HG03521 (cell line): ENCODE results near the gene LUZP1.

ENCODE experiments used
- ATAC-seq: cut with Tn5 transposase; IDR thresholded peaks from one replicate; pipeline ENCODE4 v1.9.1; 2021; ENCODE audit warnings: mild to moderate bottlenecking, moderate library complexity; ENCODE audit not compliant: unreplicated experiment

The LUZP1 gene

DNA sequence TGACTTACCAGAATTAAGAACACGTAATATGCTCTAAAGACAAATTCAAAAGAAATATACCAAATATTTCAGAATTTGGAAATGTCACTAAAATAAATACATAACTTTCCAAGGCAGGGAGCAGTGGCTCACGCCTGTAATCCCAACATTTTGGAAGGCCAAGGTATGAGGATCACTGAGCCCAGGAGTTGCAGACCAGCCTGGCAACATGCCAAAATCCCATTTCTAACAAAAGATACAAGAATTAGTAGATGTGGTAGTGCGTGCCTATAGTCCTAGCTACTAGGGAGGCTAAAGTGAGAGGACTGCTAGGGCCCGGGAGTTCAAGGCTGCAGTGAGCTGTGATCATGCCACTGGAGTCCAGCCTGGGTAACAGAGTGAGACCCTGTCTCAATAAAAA lies 11.7 kb downstream of the LUZP1 start:
- ATAC-seq, result no peak

DNA sequence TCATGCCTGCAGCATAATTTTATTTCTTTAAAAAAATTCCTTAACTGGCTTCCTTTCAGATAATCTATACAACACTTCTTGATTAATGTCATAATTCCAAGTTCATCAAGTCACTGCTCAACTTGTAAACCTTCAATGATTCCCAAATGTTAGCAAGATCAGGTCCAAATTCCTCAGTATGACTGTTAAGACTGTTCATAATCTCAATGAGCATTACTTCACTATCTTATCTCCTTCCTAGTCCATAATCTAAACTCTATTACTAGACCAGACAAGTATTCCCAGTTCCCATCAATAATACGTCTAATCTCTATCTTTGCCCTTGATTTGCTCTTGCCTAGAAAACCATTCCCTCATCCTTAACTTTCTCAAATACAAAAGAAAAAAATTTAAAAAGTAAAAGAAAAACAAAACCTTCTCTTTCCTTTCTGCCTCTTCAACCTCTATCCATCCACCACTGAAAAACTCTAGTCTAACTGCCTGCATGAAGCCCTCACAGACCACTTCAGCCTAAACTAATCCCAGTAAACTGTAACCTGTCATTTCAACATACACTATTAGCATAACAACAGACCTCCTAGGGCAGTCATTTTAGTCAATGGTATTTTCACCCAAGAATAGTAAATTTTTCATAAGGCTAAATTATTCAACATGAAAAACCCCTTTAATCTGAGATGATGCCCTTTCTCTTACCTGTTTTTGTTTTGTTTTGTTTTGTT lies 15.5 kb downstream of the LUZP1 start:
- ATAC-seq, result no peak

DNA sequence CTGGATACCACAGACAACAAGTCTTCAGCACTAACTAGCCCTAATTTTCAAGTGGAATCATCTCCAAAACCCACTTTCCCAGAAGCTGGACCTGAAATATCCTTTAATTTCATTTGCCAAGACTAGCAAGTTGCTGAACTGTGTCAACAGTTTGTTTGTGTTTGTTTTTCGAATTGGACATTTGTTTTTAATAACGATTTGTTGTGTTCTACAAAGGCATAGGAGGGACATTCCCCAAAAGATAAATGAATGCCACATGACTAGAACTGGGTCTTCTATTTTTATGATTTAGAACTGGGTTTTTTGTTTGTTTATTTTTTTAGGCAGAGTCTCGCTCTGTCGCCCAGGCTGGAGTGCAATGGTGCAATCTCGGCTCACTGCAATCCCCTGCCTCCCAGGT lies 17.9 kb downstream of the LUZP1 start:
- ATAC-seq, result no peak

DNA sequence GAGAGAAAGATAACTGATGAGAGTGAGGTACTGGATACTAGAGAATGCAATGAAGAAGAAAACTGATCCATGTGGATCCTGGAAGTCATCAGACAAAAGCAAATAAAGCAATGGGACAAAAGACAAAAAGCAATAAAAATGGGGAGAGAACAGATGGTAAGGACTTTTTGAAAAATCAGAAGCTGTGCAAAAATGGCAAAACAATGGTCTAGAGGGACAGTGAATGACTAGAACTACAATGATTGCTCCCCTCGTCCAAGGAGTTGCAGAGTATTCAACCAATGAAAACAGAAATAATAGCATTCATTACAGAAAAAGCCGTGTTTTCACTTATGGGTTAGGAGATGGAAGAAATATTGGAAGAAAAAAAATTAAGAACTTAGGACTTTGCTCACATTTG lies 18.5 kb downstream of the LUZP1 start:
- no peak for ATAC-seq

DNA sequence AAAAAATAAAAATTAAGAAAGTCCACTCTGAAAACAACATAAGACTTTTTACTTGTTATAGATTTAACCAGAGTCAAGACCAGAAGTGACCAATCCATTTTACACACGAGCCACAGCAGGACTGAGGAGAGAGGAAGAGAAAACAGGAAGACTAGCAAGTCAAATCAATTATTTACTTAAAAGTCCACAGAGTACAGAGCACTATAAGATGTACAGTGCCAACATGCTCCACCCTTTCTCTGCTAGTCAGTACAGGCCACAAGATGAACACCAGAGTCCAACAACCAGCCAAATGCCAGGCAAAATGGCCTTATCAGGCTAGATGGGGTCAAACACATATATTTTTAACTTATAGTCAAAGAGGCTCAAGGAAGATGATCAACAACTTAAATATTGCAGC lies 19.5 kb downstream of the LUZP1 start:
- ATAC-seq, result no peak

DNA sequence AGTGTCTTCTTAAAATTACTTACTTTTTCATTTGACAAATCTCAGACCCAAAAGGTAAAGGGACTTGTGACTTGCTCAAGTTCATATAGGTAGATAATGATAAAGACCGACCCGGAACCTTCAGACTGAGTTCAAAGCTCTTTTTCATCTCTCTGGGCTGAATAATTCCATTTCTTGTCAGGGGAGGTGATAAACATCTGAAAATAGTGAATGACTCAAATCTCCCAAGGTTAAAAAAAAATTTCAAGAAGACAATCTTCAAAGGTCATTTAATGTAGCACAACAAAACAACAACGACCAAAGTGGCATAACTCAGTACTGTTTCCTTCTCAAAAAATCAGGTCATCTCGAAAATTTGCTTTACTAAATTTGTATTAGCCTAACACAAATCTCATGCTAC lies 20.6 kb downstream of the LUZP1 start:
- no peak for ATAC-seq

DNA sequence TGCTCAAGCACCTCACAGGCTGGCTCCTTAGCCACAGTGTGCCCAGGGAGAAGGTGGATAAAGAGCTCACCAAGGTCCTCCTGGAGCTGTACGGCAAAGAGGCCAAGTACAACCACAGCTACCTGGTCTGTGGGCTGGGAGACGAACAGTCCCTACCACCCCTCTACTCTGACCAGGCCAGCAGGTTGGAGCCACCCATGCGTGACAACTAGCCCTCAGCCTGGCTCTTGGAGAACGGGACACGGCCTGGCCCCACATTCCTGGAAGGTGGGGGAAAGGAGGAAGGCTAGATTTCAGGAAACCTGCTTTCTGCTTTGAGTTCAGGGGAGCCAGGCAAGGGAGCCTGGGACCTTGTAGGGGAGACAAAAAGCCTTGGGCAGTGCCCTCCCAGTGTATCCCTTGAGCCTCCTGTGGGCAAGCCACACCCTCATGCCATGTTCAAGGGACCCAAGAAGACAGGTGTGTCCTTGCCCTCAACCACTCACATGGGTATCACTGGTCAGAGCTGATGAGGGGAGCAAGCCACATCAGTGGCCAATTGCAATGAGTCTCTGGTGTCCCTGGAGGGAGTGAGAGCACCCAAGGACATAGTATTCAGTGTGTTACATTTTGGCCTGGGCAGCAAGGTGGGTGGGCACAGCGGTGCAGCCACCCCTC lies 27.6 kb downstream of the LUZP1 start:
- no peak for ATAC-seq

DNA sequence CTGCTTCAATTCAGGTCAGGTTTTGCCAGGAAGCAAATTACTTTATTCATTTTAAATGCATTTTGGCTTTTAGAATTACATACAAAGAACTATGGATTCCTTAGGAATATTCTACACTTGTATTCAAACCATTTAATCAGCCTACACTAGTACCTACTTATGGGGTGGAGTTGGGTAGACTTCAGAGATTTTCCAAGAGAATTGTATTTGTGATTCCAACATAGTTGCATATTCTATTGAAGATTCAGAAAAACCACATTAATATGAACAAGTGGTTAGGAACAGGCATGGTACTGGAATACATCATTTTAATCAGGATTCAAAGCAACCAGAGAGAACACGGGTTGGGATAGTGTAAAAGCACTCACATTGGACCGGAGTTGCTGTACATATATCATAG lies 33.4 kb downstream of the LUZP1 start:
- ATAC-seq, result no peak

DNA sequence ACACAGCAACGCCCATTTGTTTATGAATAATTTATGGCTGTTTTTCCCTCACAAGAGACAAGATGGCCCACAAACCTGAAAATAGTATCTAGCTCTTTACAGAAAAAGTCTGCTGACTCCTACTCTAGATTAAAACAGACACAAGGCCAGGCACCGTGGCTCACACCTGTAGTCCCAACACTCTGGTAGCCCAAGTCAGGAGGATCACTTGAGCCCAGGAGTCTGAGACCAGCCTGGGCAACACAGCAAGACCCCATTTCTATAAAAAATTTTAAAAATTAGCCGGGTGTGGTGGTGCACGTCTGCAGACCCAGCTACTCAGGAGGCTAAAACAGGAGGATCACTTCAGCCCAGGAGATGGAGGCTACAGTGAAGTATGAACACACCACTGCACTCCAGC lies 34.6 kb downstream of the LUZP1 start:
- ATAC-seq, result no peak

DNA sequence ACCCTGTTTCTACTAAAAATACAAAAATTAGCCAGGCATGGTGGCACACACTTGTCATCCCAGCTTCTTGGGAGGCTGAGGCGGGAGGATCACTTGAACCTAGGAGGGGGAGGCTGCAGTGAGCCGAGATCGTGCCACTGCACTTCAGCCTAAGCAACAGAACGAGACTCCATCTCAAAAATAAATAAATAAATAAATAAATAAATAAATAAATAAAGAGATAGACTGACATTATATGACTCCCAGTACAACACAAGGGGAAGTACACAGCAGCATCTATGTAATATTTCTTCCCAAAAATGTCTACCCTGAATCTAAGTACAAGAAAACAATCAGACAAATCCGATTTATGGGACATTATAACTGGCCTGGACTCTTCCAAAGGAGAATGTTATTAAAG lies 35.1 kb downstream of the LUZP1 start:
- no peak for ATAC-seq

DNA sequence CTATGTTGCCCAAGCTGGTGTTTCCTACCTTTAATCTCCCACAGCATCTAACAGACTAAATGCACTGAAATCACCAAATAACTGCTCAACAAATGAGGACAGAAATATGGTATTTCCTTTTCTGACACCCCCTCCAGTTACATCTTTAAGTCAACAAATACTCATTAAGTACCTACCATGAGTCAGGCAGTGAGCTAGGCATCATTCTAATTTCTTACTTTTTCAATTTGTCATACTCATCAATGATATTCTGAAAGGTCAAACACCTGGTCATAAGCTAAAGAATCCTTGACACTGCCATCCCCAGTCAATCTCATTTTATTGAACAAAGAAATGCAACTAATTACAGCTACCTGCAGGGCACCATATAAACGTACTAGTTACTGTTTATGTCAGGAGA lies 36.6 kb downstream of the LUZP1 start:
- ATAC-seq, result no peak

DNA sequence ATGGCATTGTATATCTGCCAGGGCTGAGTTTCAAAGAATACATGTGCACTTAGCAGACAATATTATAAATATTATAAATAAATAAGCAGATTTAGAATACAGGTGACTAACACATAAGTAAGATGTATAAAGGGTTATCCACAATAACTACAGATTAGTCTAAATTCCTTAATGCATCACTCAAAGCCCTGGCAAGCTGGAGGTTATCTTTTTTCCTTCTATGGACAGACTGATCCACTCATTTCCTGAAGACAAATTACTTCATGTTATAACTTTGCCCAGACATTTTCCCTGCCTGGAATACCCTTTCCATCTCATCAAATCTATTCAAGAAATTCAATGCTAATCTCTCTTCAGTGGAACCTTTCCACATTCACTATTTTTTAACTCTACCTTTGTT lies 38.8 kb downstream of the LUZP1 start:
- no peak for ATAC-seq

DNA sequence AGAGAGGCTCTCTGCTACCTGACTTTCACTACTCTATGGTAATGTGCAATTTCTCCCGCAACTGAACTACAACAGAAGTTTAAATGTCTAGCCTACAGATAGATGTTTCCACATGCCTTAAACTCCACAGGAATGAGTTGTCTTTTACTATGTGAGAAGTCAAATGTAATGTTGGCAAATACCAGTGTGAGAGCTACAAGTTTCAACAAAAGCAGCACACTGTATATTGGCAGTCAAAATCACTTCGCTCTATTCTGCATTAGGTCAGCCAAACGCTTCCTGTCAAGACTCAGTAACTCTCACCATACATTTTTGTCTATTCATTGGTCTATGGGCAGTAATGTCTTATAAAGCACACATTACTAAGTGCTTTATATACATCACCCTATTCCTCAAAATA lies 41.9 kb downstream of the LUZP1 start:
- no peak for ATAC-seq

DNA sequence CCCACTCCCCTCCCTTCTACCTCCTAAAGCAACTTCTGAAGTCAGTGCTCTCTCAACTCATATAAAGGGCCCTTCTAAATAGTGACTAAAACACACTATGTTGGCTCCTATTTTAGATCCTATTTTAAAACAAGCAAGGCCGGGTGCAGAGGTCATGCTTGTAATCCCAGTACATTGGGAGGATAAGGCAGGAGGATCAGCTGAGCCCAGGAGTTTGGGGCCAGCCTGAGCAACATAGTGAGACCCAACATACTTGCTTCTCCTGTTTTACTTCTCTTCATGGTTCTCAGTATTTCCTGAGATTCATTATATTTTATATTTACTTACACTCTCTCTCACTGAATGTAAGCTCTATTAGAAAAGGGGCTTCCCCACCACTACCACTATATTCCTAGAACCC lies 42.5 kb downstream of the LUZP1 start:
- ATAC-seq, result no peak

DNA sequence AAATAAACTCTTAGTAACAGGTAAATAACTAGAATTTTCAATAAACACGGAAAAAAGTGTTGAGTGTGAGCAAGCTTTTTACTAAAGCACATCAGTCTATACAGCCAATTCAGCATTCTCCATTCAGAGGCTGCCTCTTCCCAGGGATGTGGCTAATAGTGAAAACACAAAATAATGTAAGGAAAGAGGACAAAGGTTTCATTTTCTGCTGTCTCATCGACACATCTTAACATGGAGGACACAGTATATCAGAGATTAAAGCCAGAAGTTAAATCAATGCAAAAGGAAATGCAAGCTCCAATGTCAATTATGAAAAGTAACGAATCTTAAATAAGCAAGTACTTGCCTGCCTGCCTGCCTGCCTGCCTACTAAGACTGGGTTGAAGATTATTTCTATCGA lies 43.2 kb downstream of the LUZP1 start:
- ATAC-seq, result no peak

DNA sequence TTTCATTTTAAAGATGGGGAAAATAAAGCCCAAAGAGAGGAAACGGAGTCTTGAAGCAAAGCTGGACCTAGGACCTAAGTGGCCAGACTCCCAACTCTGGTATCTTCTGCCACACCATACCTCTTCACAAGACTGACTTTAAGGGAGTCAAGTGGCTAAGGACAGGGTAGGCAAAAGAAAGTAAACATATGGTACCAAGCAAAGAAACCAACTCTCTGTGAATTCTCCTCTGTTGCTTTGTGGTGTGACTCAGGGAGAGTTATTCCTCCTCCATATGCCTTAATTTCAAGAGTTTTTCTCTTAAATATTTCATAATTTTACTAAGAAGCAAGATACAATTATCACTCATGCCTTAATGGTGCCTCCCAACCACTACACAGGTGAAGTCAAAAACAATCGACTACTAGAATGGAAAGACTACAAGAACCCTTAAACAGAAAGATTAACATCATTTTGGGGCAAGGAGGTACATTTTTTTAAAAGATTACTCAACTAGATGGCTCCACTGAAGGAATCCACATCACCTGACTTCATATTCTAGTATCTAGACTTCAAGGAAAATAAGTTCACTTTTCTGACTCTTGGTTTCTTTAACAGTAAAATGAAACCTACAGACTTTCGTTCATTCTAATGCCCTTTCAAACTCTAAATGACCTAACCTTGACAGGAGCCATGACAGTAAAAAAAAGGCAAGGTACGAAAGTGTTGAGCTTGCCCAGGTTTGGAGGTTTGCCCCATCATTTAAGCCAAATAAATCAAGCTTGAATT lies 44.2 kb downstream of the LUZP1 start:
- no peak for ATAC-seq

DNA sequence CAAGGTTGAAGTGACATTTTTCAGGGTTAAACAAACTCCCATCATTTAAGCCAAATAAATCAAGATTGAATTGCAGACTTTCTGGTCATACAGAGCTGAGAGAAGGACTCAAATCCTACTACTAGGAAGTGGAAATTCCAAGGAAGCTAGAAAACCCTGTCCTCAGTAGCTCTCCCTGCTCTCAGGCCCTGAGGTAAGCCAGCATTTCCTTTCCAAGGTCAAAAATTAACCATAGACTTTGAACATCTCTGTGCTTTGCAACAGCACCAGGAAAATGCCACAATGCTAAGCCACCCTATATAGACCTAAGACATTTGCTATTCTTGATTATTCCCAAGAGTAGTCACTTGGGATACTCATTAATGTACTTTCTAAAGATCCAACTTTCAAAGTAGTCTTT lies 45.1 kb downstream of the LUZP1 start:
- no peak for ATAC-seq

DNA sequence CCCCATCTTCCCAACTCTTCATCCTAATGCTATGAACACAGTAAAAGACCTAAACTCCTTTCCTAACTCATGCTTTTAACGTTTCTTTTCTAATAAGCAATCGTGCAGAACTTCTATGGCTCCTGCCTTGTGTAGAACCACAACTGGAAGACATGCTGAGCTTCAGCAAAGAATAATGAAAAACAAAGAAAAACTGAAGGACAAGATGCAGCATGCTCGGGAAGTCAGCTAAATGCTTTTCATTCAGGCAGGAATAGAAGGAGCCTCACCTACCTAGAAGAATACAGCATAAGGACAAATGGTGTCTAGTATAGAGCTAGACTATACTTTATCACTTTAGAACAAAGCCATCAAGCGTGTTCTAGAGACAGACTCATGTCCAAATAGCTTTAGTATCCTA lies 45.9 kb downstream of the LUZP1 start:
- no peak for ATAC-seq

DNA sequence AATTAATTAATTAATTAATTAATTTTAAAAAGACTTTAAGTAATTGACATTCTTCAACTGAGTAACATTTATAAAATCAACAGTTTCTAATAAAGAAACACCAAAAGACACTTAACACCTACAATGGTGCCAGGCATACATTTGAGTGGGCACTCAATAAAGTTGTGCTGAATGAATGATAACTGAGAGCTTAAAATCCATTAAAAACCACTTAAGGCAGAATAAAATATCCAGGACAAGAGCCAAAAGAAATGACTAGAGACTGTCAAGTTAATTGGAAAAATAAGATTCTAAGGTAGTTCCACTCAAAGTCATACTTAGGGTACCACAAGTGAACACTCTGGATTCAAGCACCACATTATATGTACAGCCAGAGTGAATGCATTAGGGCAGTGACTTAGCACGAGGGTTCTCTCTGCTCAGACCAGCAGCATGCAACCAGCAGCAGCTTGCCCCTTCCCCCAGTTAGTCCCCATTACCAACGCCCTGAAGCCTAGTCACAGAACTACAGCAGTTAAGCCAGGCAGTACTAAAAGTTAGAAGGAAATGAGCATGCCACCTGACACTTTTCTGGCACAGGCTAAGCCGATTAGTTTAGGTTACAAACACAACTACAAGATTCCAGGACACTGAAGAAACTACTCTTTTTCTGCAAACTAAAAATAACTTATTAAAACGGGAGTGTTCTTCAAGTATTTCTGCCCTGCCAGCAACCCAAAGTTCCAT lies 46.5 kb downstream of the LUZP1 start:
- ATAC-seq, result no peak

DNA sequence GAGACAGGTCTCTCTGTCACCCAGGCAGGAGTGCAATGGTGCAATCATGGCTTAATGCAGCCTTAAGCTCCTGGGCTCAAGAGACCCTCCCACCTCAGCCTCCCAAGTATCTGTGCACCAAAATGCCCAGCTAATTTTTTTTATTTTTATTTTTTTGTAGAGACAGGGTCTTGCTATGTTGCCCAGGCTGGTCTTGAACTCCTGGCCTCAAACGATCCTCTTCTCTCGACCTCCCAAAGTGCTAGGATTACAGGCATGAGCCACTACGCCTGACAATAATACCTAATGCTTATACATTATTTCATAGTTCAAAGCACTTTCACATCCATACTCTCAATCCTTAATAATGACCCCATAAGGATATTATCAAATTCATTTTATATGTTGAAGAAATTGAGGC lies 48.3 kb downstream of the LUZP1 start:
- no peak for ATAC-seq

DNA sequence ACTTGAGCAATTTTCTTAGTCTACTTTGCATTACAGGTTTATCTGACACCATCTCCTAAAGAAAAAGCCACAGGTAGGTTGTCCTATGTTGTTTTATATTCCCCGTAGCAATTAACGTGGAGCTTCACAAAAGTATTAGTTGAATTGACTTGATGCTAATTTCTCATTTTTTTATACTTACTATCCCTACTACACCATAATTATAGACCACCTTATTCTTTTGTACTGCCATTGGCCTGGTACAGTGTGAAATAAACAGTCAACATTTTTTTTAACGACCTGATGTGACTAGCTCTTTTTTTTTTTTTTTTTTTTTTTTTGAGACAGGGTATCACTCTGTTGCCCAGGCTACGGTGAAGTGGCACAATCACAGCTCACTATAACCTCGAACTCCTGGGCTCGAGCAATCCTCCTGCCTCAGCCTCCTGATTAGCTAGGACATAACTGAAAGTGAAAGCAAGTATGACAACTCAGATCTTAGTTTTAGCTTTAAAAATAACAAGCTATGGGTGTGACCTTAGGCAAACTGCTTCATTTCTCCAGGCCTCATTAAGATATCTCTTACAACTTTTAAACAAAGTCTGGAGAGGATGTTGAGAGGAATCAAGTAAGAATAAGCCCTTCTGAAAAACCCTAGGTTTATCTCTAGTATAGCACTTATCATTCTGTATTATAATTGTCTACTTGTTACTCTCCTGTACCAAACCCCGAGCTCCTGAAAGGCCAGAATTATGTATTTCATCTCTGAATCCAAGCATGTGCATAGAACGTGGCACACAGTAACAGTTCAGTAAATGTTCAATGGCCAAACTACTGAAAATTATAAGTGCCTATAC lies 49.5 kb downstream of the LUZP1 start:
- ATAC-seq, result no peak
